Panc1 (cell line): Measurements from ENCODE around the gene CTTNBP2. TPM values are rescaled to one million over a fixed set of nuclear protein-coding genes. Genes with fewer than 3 reads are reported as not detected.

Experiments
- ATAC-seq: fragments of 200-7000 bp; cut with Tn5 transposase; 2 replicates; pipeline ENCODE4 v1.9.1; 2020; ENCODE audit warnings: mild to moderate bottlenecking, moderate library complexity
- BruUV-seq: library from RNA; stranded (reverse); fragments of 400-500 nt; replicated peaks from 2 replicates; lab custom pipeline; 2021; lab: Mats Ljungman, UMichigan
- CTCF ChIA-PET: fragments of 300-600 bp; sonication (Branson Sonifier 250); formaldehyde crosslinking; loops from one replicate; lab custom pipeline; 2022; ENCODE audit warnings: antibody characterized with exemption; lab: Charles Lee
- POLR2A ChIA-PET: fragments of 300-600 bp; sonication (Branson Sonifier 250); formaldehyde crosslinking; loops from one replicate; lab custom pipeline; 2022; ENCODE audit warnings: antibody characterized with exemption; lab: Charles Lee
- DNase-seq: peaks from one replicate; pipeline ENCODE4 v3.0.0-alpha.2; 2010; ENCODE audit warnings: low read depth, low spot score
- H3K27ac ChIP-seq: 2 replicates; pipeline ENCODE4 v1.5.1; 2011; ENCODE audit warnings: mild to moderate bottlenecking, low read length, inconsistent platforms
- H3K27me3 ChIP-seq: fragments of 200-500 bp; sonication (Bioruptor generic); 2 replicates; pipeline ENCODE4 v1.6.0; 2014; ENCODE audit warnings: low read length, inconsistent platforms; ENCODE audit not compliant: control insufficient read depth, insufficient read depth
- H3K36me3 ChIP-seq: fragments of 200-500 bp; sonication (Bioruptor generic); 2 replicates; pipeline ENCODE4 v1.5.1; 2014; ENCODE audit warnings: inconsistent platforms, mild to moderate bottlenecking, low read length, moderate library complexity; ENCODE audit not compliant: control insufficient read depth, insufficient read depth
- H3K4me1 ChIP-seq: 2 replicates; pipeline ENCODE4 v1.5.1; 2011; ENCODE audit warnings: inconsistent platforms, mild to moderate bottlenecking, low read length, moderate library complexity; ENCODE audit not compliant: control insufficient read depth, insufficient read depth
- H3K4me3 ChIP-seq, 2 experiments: 2 replicates each; pipeline ENCODE4 v1.5.1; 2011 to 2012; ENCODE audit warnings: low read depth in 2 of 2, low read length in 2 of 2, mild to moderate bottlenecking in 2 of 2, inconsistent platforms in 1 of 2, moderate library complexity in 1 of 2
- H3K9me3 ChIP-seq: fragments of 200-500 bp; sonication (Bioruptor generic); 2 replicates; pipeline ENCODE4 v1.5.1; 2014; ENCODE audit warnings: low read depth, mild to moderate bottlenecking, inconsistent platforms, low read length, moderate library complexity; ENCODE audit not compliant: control insufficient read depth, insufficient read depth
- POLR2AphosphoS5 ChIP-seq: IDR thresholded peaks from 2 replicates; pipeline ENCODE4 v1.6.1; 2012; ENCODE audit warnings: mild to moderate bottlenecking, low read depth, low read length, moderate library complexity
- SIN3A ChIP-seq: IDR thresholded peaks from 2 replicates; pipeline ENCODE4 v1.6.1; 2012; ENCODE audit warnings: low read depth, mild to moderate bottlenecking, low read length, moderate library complexity, borderline replicate concordance; ENCODE audit not compliant: insufficient read depth
- TCF7L2 ChIP-seq: IDR thresholded peaks from 2 replicates; pipeline ENCODE4 v1.6.1; 2011; ENCODE audit warnings: mild to moderate bottlenecking, low read depth, low read length, inconsistent platforms
- in situ Hi-C: cut with HindIII; loops from 2 replicates; pipeline ENCODE4 v1.10.0; 2016; ENCODE audit warnings: low sequenced_read_pairs, low pct_unique_long_range_greater_than_20kb
- intact Hi-C: fragments of 100-400 bp; cut with micrococcal nuclease; formaldehyde crosslinking; loops from one replicate; pipeline ENCODE4 v1.10.0; 2022; ENCODE audit not compliant: unreplicated experiment
- total RNA-seq: library from RNA; stranded (reverse); gene quantifications from one replicate; pipeline ENCODE4 v1.2.1, GENCODE V29; 2021; ENCODE audit not compliant: unreplicated experiment
- TF ChIP-seq, protein P1 (sequence below): fragments of 450-650 bp; IDR thresholded peaks from 2 replicates; pipeline ENCODE4 v1.5.1; 2017; ENCODE audit warnings: mild to moderate bottlenecking
- TF ChIP-seq, protein P2 (sequence below), 2 experiments: IDR thresholded peaks; 2 replicates each; pipeline ENCODE4 v1.6.1; 2011 to 2012; ENCODE audit warnings: low read depth in 2 of 2, control low read depth in 1 of 2, low read length in 1 of 2, mild to moderate bottlenecking in 1 of 2, moderate library complexity in 1 of 2; ENCODE audit not compliant: insufficient read depth in 1 of 2

CTTNBP2 gene
- total RNA-seq, 1 experiment from 2014 or later, result 1.0 TPM

- H3K36me3 ChIP-seq, result no peaks in the 10 kb centered on the region
- H3K4me3 ChIP-seq, result no peak overlapping the region
- intact Hi-C loops, result no loop called here
- H3K9me3 ChIP-seq, result no peaks in the 10 kb centered on the region
- no peak for ATAC-seq
- no peaks in the 10 kb centered on the region for H3K27me3 ChIP-seq
- BruUV-seq, result no TSS peak
- in situ Hi-C loops, result no loop called here
- ChIA-PET CTCF (no interaction called here), POLR2A (no interaction called here)
- no peak for TF ChIP-seq POLR2AphosphoS5
- no peak for TF ChIP-seq SIN3A
- TF ChIP-seq, protein P1, sequence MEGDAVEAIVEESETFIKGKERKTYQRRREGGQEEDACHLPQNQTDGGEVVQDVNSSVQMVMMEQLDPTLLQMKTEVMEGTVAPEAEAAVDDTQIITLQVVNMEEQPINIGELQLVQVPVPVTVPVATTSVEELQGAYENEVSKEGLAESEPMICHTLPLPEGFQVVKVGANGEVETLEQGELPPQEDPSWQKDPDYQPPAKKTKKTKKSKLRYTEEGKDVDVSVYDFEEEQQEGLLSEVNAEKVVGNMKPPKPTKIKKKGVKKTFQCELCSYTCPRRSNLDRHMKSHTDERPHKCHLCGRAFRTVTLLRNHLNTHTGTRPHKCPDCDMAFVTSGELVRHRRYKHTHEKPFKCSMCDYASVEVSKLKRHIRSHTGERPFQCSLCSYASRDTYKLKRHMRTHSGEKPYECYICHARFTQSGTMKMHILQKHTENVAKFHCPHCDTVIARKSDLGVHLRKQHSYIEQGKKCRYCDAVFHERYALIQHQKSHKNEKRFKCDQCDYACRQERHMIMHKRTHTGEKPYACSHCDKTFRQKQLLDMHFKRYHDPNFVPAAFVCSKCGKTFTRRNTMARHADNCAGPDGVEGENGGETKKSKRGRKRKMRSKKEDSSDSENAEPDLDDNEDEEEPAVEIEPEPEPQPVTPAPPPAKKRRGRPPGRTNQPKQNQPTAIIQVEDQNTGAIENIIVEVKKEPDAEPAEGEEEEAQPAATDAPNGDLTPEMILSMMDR, result no peak
- TF ChIP-seq, protein P2, sequence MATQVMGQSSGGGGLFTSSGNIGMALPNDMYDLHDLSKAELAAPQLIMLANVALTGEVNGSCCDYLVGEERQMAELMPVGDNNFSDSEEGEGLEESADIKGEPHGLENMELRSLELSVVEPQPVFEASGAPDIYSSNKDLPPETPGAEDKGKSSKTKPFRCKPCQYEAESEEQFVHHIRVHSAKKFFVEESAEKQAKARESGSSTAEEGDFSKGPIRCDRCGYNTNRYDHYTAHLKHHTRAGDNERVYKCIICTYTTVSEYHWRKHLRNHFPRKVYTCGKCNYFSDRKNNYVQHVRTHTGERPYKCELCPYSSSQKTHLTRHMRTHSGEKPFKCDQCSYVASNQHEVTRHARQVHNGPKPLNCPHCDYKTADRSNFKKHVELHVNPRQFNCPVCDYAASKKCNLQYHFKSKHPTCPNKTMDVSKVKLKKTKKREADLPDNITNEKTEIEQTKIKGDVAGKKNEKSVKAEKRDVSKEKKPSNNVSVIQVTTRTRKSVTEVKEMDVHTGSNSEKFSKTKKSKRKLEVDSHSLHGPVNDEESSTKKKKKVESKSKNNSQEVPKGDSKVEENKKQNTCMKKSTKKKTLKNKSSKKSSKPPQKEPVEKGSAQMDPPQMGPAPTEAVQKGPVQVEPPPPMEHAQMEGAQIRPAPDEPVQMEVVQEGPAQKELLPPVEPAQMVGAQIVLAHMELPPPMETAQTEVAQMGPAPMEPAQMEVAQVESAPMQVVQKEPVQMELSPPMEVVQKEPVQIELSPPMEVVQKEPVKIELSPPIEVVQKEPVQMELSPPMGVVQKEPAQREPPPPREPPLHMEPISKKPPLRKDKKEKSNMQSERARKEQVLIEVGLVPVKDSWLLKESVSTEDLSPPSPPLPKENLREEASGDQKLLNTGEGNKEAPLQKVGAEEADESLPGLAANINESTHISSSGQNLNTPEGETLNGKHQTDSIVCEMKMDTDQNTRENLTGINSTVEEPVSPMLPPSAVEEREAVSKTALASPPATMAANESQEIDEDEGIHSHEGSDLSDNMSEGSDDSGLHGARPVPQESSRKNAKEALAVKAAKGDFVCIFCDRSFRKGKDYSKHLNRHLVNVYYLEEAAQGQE (IDR thresholded peaks at IDR 0.05; ENCODE audit: insufficient read depth in 1 of 2, low read depth in 2 of 2, low read length in 1 of 2), result no peak
- TF ChIP-seq TCF7L2, result no peak
- no peaks in the 10 kb centered on the region for H3K4me1 ChIP-seq
- DNase-seq, result no peak
- H3K27ac ChIP-seq, result no peak overlapping the region
These were observed 33.9 kb upstream of the CTTNBP2 start for GRCh38 chr7:117907049-117907640.

DNA sequence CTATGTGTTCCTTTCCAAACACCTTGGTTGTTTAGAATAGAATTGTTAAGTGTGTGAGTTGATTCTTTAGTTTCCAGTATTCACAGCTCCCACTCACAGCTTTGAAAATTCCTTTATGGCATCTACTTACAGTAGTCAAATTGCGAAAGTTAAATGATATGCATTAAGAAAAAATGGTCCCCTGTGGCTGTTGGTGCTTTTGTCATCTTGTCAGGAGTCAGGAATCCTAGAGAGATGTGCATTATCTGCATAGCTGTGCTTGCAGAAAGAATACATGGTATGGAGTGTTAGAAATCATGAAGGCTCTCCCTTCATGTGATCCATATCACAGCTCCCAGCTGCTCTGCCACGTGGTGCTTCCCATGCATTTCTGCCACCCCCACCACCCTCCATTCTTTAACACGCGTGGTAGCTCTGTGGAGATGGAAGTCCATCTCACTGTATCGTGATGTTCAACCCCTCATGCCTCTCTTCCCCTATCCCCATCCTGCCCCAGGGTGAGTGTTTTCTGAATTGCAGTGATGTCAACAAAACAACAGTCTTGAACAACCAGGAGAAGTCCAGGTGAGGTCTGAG lies 29.2 kb upstream of the CTTNBP2 start:
- DNase-seq (no peak), ATAC-seq (no peak)
- Histone ChIP-seq H3K27me3 (no peaks in the 10 kb centered on the region), H3K27ac (no peak overlapping the region), H3K4me3 (no peak overlapping the region), H3K9me3 (no peaks in the 10 kb centered on the region), H3K36me3 (no peaks in the 10 kb centered on the region), H3K4me1 (no peaks in the 10 kb centered on the region)
- in situ Hi-C loops, result no loop called here
- no TSS peak for BruUV-seq
- ChIA-PET CTCF (no interaction called here), POLR2A (no interaction called here)
- intact Hi-C loops, result no loop called here
- TF ChIP-seq, protein P2 (IDR thresholded peaks at IDR 0.05; ENCODE audit: insufficient read depth in 1 of 2, low read depth in 2 of 2, low read length in 1 of 2), result no peak
- TF ChIP-seq POLR2AphosphoS5, result no peak
- TF ChIP-seq SIN3A, result no peak
- TF ChIP-seq TCF7L2, result no peak
